CD14-positive monocyte (primary cell): ENCODE measurements around the gene HSP90B1. TPM values are rescaled to one million over a fixed set of nuclear protein-coding genes. Genes with fewer than 3 reads are reported as not detected.
A peak's percentile ranks its signal among the peaks of the same experiment; 100 is the strongest.

Experiments
- DNase-seq, 3 donors: peaks; one replicate each; pipeline ENCODE4 v3.0.0-alpha.2; 2011 to 2022
- H2AFZ ChIP-seq: 2 replicates; pipeline ENCODE4 v1.6.0; 2012; ENCODE audit warnings: mild to moderate bottlenecking, low read depth, low read length, inconsistent platforms; ENCODE audit not compliant: insufficient read depth, poor library complexity, severe bottlenecking
- H3K27ac ChIP-seq, 2 donors: 1 replicate in 1 of 2; 2 replicates in 1 of 2; pipeline ENCODE4 v1.5.1; 2012 to 2013; ENCODE audit warnings: low read length in 2 of 2, control low read depth in 1 of 2, inconsistent platforms in 1 of 2, low read depth in 1 of 2, mild to moderate bottlenecking in 1 of 2
- H3K27me3 ChIP-seq, 2 donors: one replicate each; pipeline versions ENCODE4 v1.6.0 to v1.6.1; 2011 to 2013; ENCODE audit warnings: low read length in 2 of 2; ENCODE audit not compliant: control insufficient read depth in 2 of 2, insufficient read depth in 2 of 2
- H3K36me3 ChIP-seq, 2 donors: replicated peaks in 1 of 2; 1 replicate in 1 of 2; 2 replicates in 1 of 2; pipeline versions ENCODE4 v1.5.1 to v1.6.1; 2012 to 2013; ENCODE audit warnings: low read length in 2 of 2, control low read depth in 1 of 2, inconsistent platforms in 1 of 2, mild to moderate bottlenecking in 1 of 2; ENCODE audit not compliant: insufficient read depth in 2 of 2, control insufficient read depth in 1 of 2
- H3K4me1 ChIP-seq, 2 donors: 1 replicate in 1 of 2; 2 replicates in 1 of 2; pipeline versions ENCODE4 v1.5.1 to v1.6.1; 2012 to 2013; ENCODE audit warnings: low read length in 2 of 2, control low read depth in 1 of 2, inconsistent platforms in 1 of 2, mild to moderate bottlenecking in 1 of 2, moderate library complexity in 1 of 2; ENCODE audit not compliant: insufficient read depth in 2 of 2, control insufficient read depth in 1 of 2
- H3K4me2 ChIP-seq: replicated peaks from 2 replicates; pipeline ENCODE3; 2012; ENCODE audit warnings: low read length, moderate library complexity, mild to moderate bottlenecking; ENCODE audit not compliant: poor library complexity, severe bottlenecking; ENCODE audit errors: extremely low read depth
- H3K4me3 ChIP-seq, 3 experiments: fragments of 200-600 bp in 1 of 3; sonication (generic) in 1 of 3; replicated peaks in 1 of 3; 1 replicate in 2 of 3; 2 replicates in 1 of 3; pipeline ENCODE4 v1.5.1; 2011 to 2013; ENCODE audit warnings: low read length in 3 of 3, mild to moderate bottlenecking in 3 of 3, control low read depth in 2 of 3, low read depth in 2 of 3, inconsistent platforms in 1 of 3, moderate library complexity in 1 of 3
- H3K79me2 ChIP-seq: 2 replicates; pipeline ENCODE4 v1.6.0; 2012; ENCODE audit warnings: mild to moderate bottlenecking, control low read depth, inconsistent platforms, low read length, moderate library complexity; ENCODE audit not compliant: insufficient read depth
- H3K9ac ChIP-seq: 2 replicates; pipeline ENCODE4 v1.6.0; 2017; ENCODE audit warnings: low read length, mild to moderate bottlenecking; ENCODE audit not compliant: insufficient read depth, poor library complexity, severe bottlenecking
- H3K9me3 ChIP-seq, 2 donors: replicated peaks in 1 of 2; 1 replicate in 1 of 2; 2 replicates in 1 of 2; pipeline versions ENCODE4 v1.5.1 to v1.6.1; 2012 to 2013; ENCODE audit warnings: low read length in 2 of 2, control low read depth in 1 of 2; ENCODE audit not compliant: control insufficient read depth in 1 of 2, insufficient read depth in 1 of 2
- H4K20me1 ChIP-seq: 2 replicates; pipeline ENCODE4 v1.6.0; 2012; ENCODE audit warnings: mild to moderate bottlenecking, low read length, control low read depth, moderate library complexity; ENCODE audit not compliant: insufficient read depth
- H3K27ac Mint-ChIP-seq, 7 donors: one replicate each; pipeline ENCODE4 v1.8.0; 2020; ENCODE audit warnings: mild to moderate bottlenecking in 7 of 7, mixed read lengths in 7 of 7, moderate library complexity in 6 of 7, inconsistent platforms in 2 of 7
- H3K27me3 Mint-ChIP-seq, 3 donors: one replicate each; pipeline ENCODE4 v1.8.0; 2021 to 2022; ENCODE audit warnings: low read depth in 3 of 3, mild to moderate bottlenecking in 3 of 3, mixed read lengths in 3 of 3, moderate library complexity in 3 of 3, inconsistent platforms in 1 of 3
- H3K36me3 Mint-ChIP-seq, 2 donors: one replicate each; pipeline ENCODE4 v1.8.0; 2020; ENCODE audit warnings: mixed read lengths in 2 of 2, inconsistent platforms in 1 of 2, mild to moderate bottlenecking in 1 of 2
- H3K4me1 Mint-ChIP-seq: one replicate; pipeline ENCODE4 v1.8.0; 2020; ENCODE audit warnings: mild to moderate bottlenecking, mixed read lengths
- H3K4me3 Mint-ChIP-seq, 2 donors: one replicate each; pipeline ENCODE4 v1.8.0; 2020; ENCODE audit warnings: mild to moderate bottlenecking in 2 of 2, mixed read lengths in 2 of 2, moderate library complexity in 1 of 2
- H3K9me3 Mint-ChIP-seq, 7 donors: one replicate each; pipeline ENCODE4 v1.8.0; 2020 to 2022; ENCODE audit warnings: mixed read lengths in 7 of 7, mild to moderate bottlenecking in 6 of 7, moderate library complexity in 6 of 7, inconsistent platforms in 2 of 7
- WGBS: methylation state at CpG from one replicate; pipeline ENCODE4 v1.1.5; 2013; ENCODE audit warnings: missing lambda C conversion rate; ENCODE audit not compliant: insufficient coverage; 5-methylcytosine and 5-hydroxymethylcytosine counted together
- intact Hi-C, 2 donors: fragments of 100-400 bp; cut with micrococcal nuclease; formaldehyde crosslinking; loops; one replicate each; pipeline versions ENCODE4 v1.15.0 to v1.15.1; 2023
- polyA plus RNA-seq, 3 donors: library from polyadenylated mRNA; depleted of rRNA in 1 of 3; unstranded in 2 of 3; stranded (reverse) in 1 of 3; fragments of 300-500 nt in 2 of 3; fragments of >200 nt in 1 of 3; fragmentation: Illumina TruSeq in 2 of 3; gene quantifications; 1 replicate in 2 of 3; 2 replicates in 1 of 3; pipeline ENCODE4 v1.2.3, GENCODE V29; 2012 to 2021
- TF ChIP-seq, protein P1 (sequence below): fragments of 200-600 bp; IDR thresholded peaks from one replicate; pipeline ENCODE4 v1.8.0; 2022; ENCODE audit warnings: antibody characterized with exemption, mild to moderate bottlenecking

Gene HSP90B1
- polyA plus RNA-seq, 3 donors: 97.9 to 177 (median 108) TPM

- Histone ChIP-seq H2AFZ (peak overlapping the region; percentile 80), H3K9me3 (no peaks in the 10 kb centered on the region), H4K20me1 (peaks cover 51% of the 10 kb centered on the region), H3K27ac (peak overlapping the region; percentile 92 to 97), H3K4me3 (peak overlapping the region; percentile 74 to 93 (median 79)), H3K79me2 (peaks cover 60% of the 10 kb centered on the region), H3K4me2 (peak overlapping the region; percentile 98), H3K27me3 (no peaks in the 10 kb centered on the region), H3K9ac (peak overlapping the region; percentile 98), H3K36me3 (peaks cover 27 to 39% of the 10 kb centered on the region in 2 donors), H3K4me1 (peaks cover 35 to 44% of the 10 kb centered on the region in 2 donors)
- WGBS: 0% methylated on average over 23 of the region's 37 CpGs
- intact Hi-C loops: loop anchor here (1.0 to 10.0 kb wide), 6 partner anchors 26 to 1184 kb away; partner anchors contain the start of genes NFYB (in 2 of the 2), HCFC2 (in 1 of the 2) and TDG (in 1 of the 2)
- peak overlapping the region; percentile 85 to 95 for H3K4me3 Mint-ChIP-seq
- peaks cover 30 to 35% of the 10 kb centered on the region in 2 donors for H3K36me3 Mint-ChIP-seq
- TF ChIP-seq, protein P1, sequence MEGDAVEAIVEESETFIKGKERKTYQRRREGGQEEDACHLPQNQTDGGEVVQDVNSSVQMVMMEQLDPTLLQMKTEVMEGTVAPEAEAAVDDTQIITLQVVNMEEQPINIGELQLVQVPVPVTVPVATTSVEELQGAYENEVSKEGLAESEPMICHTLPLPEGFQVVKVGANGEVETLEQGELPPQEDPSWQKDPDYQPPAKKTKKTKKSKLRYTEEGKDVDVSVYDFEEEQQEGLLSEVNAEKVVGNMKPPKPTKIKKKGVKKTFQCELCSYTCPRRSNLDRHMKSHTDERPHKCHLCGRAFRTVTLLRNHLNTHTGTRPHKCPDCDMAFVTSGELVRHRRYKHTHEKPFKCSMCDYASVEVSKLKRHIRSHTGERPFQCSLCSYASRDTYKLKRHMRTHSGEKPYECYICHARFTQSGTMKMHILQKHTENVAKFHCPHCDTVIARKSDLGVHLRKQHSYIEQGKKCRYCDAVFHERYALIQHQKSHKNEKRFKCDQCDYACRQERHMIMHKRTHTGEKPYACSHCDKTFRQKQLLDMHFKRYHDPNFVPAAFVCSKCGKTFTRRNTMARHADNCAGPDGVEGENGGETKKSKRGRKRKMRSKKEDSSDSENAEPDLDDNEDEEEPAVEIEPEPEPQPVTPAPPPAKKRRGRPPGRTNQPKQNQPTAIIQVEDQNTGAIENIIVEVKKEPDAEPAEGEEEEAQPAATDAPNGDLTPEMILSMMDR: no peak
- H3K27me3 Mint-ChIP-seq: peaks cover 0 to 3% (median 2%) of the 10 kb centered on the region in 3 donors
- H3K4me1 Mint-ChIP-seq: peaks cover 39% of the 10 kb centered on the region
- peak overlapping the region; percentile 95 to 99 (median 98) for H3K27ac Mint-ChIP-seq
- DNase-seq: peak; percentile 54 to 66 (median 55)
- H3K9me3 Mint-ChIP-seq: no peaks in the 10 kb centered on the region
Observed at GRCh38 chr12:103930787-103931735, 851 bp downstream of the HSP90B1 start.

DNA sequence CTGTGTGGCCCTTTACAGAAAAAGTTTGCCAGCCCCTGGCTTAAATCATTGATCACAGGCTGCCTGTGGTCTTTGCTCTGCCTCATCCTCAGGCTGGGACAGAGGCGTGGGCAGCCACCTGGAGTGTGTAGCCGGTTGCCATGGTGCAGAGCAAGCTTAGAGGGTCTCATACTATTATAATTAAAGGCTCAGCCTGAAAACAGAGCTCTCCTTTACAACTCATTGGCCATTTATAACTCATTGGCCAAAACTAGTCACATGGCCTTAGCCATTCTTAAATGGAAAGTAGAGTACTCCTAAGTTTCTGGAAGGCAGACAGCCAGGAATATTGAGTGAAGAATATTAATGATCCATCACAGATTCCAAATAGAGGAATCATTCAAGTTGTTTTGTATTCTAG, 3.0 kb downstream of the HSP90B1 start:
- Histone ChIP-seq H2AFZ (no peak overlapping the region), H3K9ac (no peak overlapping the region), H3K36me3 (peaks cover 48 to 61% of the 10 kb centered on the region in 2 donors), H3K79me2 (peaks cover 81% of the 10 kb centered on the region), H3K4me1 (peaks cover 32 to 42% of the 10 kb centered on the region in 2 donors), H3K4me3 (no peak overlapping the region), H4K20me1 (peaks cover 65% of the 10 kb centered on the region), H3K9me3 (no peaks in the 10 kb centered on the region), H3K27me3 (no peaks in the 10 kb centered on the region), H3K27ac (peak overlapping the region in 1 of 2 donors; percentile 97), H3K4me2 (no peak overlapping the region)
- Mint-ChIP-seq H3K4me1 (peaks cover 37% of the 10 kb centered on the region), H3K36me3 (peaks cover 48 to 53% of the 10 kb centered on the region in 2 donors), H3K4me3 (no peak overlapping the region), H3K27ac (peak overlapping the region in 2 of 7 donors; percentile 14 to 42), H3K27me3 (peaks cover 0 to 3% (median 2%) of the 10 kb centered on the region in 3 donors), H3K9me3 (no peaks in the 10 kb centered on the region)
- TF ChIP-seq, protein P1: no peak
- WGBS: 100% methylated on average over 1 of the region's 2 CpGs
- no peak for DNase-seq
- intact Hi-C loops: loop anchor here (5.0 to 10.0 kb wide), 4 partner anchors 34 to 1182 kb away; partner anchors contain the start of genes NFYB (in 2 of the 2), HCFC2 (in 1 of the 2) and TDG (in 1 of the 2)
